Thyroid gland (tissue), 4 donors: ENCODE data around the gene POLDIP2. TPM values are rescaled to one million over a fixed set of nuclear protein-coding genes. Genes with fewer than 3 reads are reported as not detected.

Source experiments
- DNase-seq, 2 donors: peaks; one replicate each; pipeline ENCODE4 v3.0.0-alpha.2; 2019
- H3K27ac ChIP-seq, 3 donors: fragments of 200-600 bp; sonication (generic); 1 replicate in 2 of 3; 2 replicates in 1 of 3; pipeline ENCODE4 v1.5.1; 2016 to 2019; ENCODE audit warnings: mild to moderate bottlenecking in 1 of 3, moderate library complexity in 1 of 3
- H3K27me3 ChIP-seq: fragments of 200-600 bp; sonication (generic); one replicate; pipeline ENCODE4 v1.5.1; 2019
- H3K36me3 ChIP-seq, 2 donors: fragments of 200-600 bp; sonication (generic); one replicate each; pipeline ENCODE4 v1.5.1; 2016 to 2019
- H3K4me1 ChIP-seq, 2 donors: fragments of 200-600 bp; sonication (generic); one replicate each; pipeline ENCODE4 v1.5.1; 2017 to 2019
- H3K4me3 ChIP-seq, 3 donors: fragments of 200-600 bp; sonication (generic); replicated peaks in 1 of 3; 1 replicate in 2 of 3; 2 replicates in 1 of 3; pipeline ENCODE4 v1.5.1; 2016; ENCODE audit warnings: mild to moderate bottlenecking in 1 of 3
- H3K9me3 ChIP-seq: fragments of 200-600 bp; sonication (generic); one replicate; pipeline ENCODE4 v1.5.1; 2017
- POLR2A ChIP-seq, 2 donors: fragments of 450-650 bp; IDR thresholded peaks; one replicate each; pipeline ENCODE4 v1.6.1; 2017; ENCODE audit warnings: antibody characterized with exemption in 2 of 2, mild to moderate bottlenecking in 2 of 2, moderate library complexity in 1 of 2
- WGBS, 2 donors: methylation state at CpG; one replicate each; pipeline ENCODE4 v1.1.5; 2017; 5-methylcytosine and 5-hydroxymethylcytosine counted together
- intact Hi-C: fragments of 100-400 bp; cut with DNase I; formaldehyde crosslinking; loops from one replicate; pipeline ENCODE4 v1.15.1; 2023
- total RNA-seq, 4 donors: library from RNA; depleted of rRNA; stranded (reverse); fragments of >200 nt; gene quantifications; one replicate each; pipeline ENCODE4 v1.2.3, GENCODE V29; 2016
- TF ChIP-seq, protein P1 (sequence below), 6 experiments: fragments of 200-600 bp in 3 of 6; fragments of 450-650 bp in 3 of 6; sonication (generic) in 3 of 6; IDR thresholded peaks; one replicate each; pipeline ENCODE4 v1.5.1; 2016 to 2019; ENCODE audit warnings: antibody characterized with exemption in 6 of 6, mild to moderate bottlenecking in 2 of 6, inconsistent platforms in 1 of 6, moderate library complexity in 1 of 6

The POLDIP2 gene, protein sequence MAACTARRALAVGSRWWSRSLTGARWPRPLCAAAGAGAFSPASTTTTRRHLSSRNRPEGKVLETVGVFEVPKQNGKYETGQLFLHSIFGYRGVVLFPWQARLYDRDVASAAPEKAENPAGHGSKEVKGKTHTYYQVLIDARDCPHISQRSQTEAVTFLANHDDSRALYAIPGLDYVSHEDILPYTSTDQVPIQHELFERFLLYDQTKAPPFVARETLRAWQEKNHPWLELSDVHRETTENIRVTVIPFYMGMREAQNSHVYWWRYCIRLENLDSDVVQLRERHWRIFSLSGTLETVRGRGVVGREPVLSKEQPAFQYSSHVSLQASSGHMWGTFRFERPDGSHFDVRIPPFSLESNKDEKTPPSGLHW
- total RNA-seq, result 100 to 1,000 TPM in 2 of 4 donors, 10 to 100 TPM in 2; 55.4 to 102 (median 91.7) TPM

DNA sequence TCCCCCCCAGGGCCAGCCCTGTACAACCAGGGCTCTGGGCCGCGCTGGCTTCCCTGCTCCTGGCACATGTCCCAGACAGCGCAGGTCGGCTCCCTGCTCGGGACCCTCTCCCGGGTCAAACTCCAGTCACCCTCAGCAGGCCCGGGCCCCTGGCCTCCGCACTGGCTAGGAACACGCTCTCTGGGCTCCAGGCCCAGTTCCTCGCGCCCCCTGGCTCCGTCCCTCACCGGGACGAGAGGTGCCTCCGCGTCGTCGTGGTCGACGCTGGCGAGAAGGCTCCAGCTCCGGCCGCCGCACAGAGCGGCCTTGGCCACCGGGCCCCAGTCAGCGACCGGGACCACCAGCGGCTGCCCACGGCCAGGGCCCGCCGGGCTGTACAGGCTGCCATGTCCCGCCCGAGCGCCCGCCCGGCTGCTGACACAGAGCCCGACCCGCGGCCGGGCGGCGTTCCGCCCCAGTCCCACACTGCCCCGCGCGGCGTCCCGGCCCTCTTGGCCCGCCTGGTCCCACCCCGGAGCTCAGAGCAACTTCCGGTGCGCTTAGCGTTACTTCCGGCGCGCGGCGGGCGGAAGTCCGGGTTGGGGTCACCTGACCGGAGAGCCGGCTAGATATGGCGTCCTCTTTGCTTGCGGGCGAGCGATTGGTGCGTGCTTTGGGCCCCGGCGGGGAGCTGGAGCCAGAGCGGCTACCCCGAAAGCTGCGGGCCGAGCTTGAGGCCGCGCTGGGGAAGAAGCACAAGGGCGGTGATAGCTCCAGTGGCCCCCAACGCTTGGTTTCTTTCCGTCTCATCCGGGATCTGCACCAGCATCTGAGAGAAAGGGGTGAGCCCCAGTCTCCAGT is at the start of gene POLDIP2:
POLDIP2 (minus strand) TSS at position 467 of the 840 bp plus-strand sequence; CDS start at position 388, 79 bp downstream.
- 0% methylated on average over 5 to 7 of the region's 80 CpGs for WGBS, 2 donors
- H3K9me3 ChIP-seq, result no peaks in the 10 kb centered on the region
- H3K27me3 ChIP-seq, result no peaks in the 10 kb centered on the region
- DNase-seq, result peak; percentile 94 to 95
- H3K4me3 ChIP-seq, result peak within 1 kb of the TSS; percentile 88 to 94 (median 92)
- TF ChIP-seq, protein P1, sequence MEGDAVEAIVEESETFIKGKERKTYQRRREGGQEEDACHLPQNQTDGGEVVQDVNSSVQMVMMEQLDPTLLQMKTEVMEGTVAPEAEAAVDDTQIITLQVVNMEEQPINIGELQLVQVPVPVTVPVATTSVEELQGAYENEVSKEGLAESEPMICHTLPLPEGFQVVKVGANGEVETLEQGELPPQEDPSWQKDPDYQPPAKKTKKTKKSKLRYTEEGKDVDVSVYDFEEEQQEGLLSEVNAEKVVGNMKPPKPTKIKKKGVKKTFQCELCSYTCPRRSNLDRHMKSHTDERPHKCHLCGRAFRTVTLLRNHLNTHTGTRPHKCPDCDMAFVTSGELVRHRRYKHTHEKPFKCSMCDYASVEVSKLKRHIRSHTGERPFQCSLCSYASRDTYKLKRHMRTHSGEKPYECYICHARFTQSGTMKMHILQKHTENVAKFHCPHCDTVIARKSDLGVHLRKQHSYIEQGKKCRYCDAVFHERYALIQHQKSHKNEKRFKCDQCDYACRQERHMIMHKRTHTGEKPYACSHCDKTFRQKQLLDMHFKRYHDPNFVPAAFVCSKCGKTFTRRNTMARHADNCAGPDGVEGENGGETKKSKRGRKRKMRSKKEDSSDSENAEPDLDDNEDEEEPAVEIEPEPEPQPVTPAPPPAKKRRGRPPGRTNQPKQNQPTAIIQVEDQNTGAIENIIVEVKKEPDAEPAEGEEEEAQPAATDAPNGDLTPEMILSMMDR (IDR thresholded peaks at IDR 0.05), result peak in 1 of 6 experiments; percentile 4
- TF ChIP-seq POLR2A (IDR thresholded peaks at IDR 0.05), result peak; percentile 40 to 86
- H3K36me3 ChIP-seq, result peaks cover 46 to 60% of the 10 kb centered on the region in 2 donors
- H3K4me1 ChIP-seq, result peaks cover 15 to 21% of the 10 kb centered on the region in 2 donors
- H3K27ac ChIP-seq, result peak within 1 kb of the TSS; percentile 63 to 83 (median 71)
- intact Hi-C loops, result no loop called here

DNA sequence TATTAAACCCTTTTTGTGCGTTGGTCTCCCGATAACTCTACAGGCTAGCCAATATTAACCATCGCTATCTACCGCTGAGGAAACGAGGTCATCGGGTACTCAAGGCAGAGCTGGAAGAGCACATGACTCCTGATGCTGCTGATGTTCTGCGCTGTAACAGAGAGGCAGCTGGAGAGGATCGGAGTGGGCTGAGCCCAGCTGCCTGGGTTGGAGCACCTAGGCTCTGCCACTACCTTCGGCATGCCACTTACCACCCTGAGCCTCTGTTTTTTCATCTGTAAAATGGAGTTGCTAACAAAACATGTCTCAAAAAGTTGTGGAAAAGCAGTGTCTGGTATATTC is 49.1 kb upstream of the POLDIP2 start:
- WGBS, 2 donors, result 33 to 37% methylated on average over 9 of the region's 9 CpGs
- Histone ChIP-seq H3K4me3 (peak overlapping the region in 2 of 3 donors; percentile 44 to 91), H3K9me3 (no peaks in the 10 kb centered on the region), H3K27me3 (no peaks in the 10 kb centered on the region), H3K36me3 (peaks cover 0 to 7% of the 10 kb centered on the region in 2 donors), H3K4me1 (peaks cover 10 to 15% of the 10 kb centered on the region in 2 donors), H3K27ac (no peak overlapping the region)
- TF ChIP-seq, protein P1 (IDR thresholded peaks at IDR 0.05), result no peak
- no peak for TF ChIP-seq POLR2A (IDR thresholded peaks at IDR 0.05)
- DNase-seq, result peak in 1 of 2 donors; percentile 9
- intact Hi-C loops, result no loop called here

- WGBS, 2 donors, result 1 to 7% methylated on average over 7 to 48 of the region's 70 CpGs
- peaks cover 10 to 15% of the 10 kb centered on the region in 2 donors for H3K4me1 ChIP-seq
- intact Hi-C loops, result no loop called here
- H3K36me3 ChIP-seq, result peaks cover 0 to 8% of the 10 kb centered on the region in 2 donors
- peak within 1 kb of the TSS; percentile 44 to 91 (median 57) for H3K4me3 ChIP-seq
- no peak within 1 kb of the TSS for H3K27ac ChIP-seq
- H3K9me3 ChIP-seq, result no peaks in the 10 kb centered on the region
- H3K27me3 ChIP-seq, result no peaks in the 10 kb centered on the region
- DNase-seq, result peak; percentile 73
- peak in 1 of 2 donors; percentile 42 for TF ChIP-seq POLR2A (IDR thresholded peaks at IDR 0.05)
- TF ChIP-seq, protein P1 (IDR thresholded peaks at IDR 0.05), result no peak
These were observed 48.5 kb upstream of the POLDIP2 start, which contains the start of gene SLC46A1 for GRCh38 chr17:28405632-28406472. Gene SLC46A1 (minus strand): TSS chr17:28406212. CDS start chr17:28406114, 98 bp downstream.

- Histone ChIP-seq H3K4me1 (peaks cover 10 to 15% of the 10 kb centered on the region in 2 donors), H3K36me3 (peaks cover 0 to 8% of the 10 kb centered on the region in 2 donors), H3K4me3 (peak overlapping the region in 1 of 3 donors; percentile 44), H3K27ac (no peak overlapping the region), H3K27me3 (no peaks in the 10 kb centered on the region), H3K9me3 (no peaks in the 10 kb centered on the region)
- WGBS, 2 donors, result 59 to 61% methylated on average over 31 of the region's 33 CpGs
- DNase-seq, result no peak
- TF ChIP-seq POLR2A (IDR thresholded peaks at IDR 0.05), result no peak
- TF ChIP-seq, protein P1 (IDR thresholded peaks at IDR 0.05), result no peak
- intact Hi-C loops, result no loop called here
These were observed 47.7 kb upstream of the POLDIP2 start for GRCh38 chr17:28404812-28405570.
